Measurements from ENCODE around the gene THRB.

DNA sequence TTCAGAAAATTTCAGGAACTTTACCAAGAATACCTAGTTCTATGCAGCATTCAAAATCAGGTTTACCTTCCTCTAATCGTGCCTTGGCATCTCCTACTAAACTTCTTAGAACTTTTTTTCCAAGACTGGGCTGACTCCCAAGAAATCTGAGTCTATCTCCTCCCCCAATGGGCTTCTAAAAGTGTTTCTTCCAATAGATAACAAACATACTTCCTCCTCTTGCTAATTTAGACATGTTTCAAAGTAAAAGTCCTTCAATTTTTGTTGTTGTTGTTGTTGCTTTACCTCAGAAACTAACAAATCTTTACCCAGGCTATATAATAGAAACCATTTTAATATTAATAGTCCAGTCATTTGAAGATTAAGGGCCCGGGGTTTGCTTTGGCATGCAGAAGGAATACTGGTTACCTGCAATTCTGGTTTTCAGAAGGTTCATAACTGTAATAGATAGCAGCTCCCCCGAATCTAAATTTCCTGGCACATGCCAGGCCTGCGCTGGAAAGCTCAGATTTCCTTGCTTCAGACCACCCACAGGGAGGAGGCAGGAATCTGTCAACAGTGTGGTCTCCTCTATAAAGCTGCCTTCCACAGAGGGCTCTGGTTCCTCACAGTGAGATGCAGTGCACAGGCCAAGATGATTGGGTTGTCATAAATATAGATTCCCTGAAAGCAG is 188.7 kb downstream of the THRB start:
- TF ChIP-seq CTCF (IDR thresholded peaks at IDR 0.05) (no peak), POLR2A (IDR thresholded peaks at IDR 0.05) (no peak)
